H9 (cell line): ENCODE data around the gene MRPL36. TPM values are rescaled to one million over a fixed set of nuclear protein-coding genes. Genes with fewer than 3 reads are reported as not detected.

Experiments
- DNase-seq: peaks from one replicate; pipeline ENCODE4 v3.0.0-alpha.2; 2017
- H2AFZ ChIP-seq: one replicate; pipeline ENCODE4 v1.6.1; 2013; ENCODE audit warnings: mild to moderate bottlenecking, low read length, control low read depth, moderate library complexity
- H2AK5ac ChIP-seq: 2 replicates; pipeline ENCODE4 v1.6.1; 2013; ENCODE audit warnings: low read length, control low read depth, mixed read lengths; ENCODE audit not compliant: insufficient read length
- H2BK120ac ChIP-seq: one replicate; pipeline ENCODE4 v1.6.1; 2013; ENCODE audit warnings: low read depth, mild to moderate bottlenecking, low read length, control low read depth, inconsistent platforms; ENCODE audit not compliant: poor library complexity, severe bottlenecking
- H2BK12ac ChIP-seq: 2 replicates; pipeline ENCODE4 v1.6.1; 2013; ENCODE audit warnings: low read length, control low read depth, mixed read lengths, low read depth; ENCODE audit not compliant: insufficient read length
- H2BK15ac ChIP-seq: 2 replicates; pipeline ENCODE4 v1.6.1; 2013; ENCODE audit warnings: low read depth, low read length, control low read depth
- H2BK20ac ChIP-seq: one replicate; pipeline ENCODE4 v1.6.1; 2013; ENCODE audit warnings: low read depth, mild to moderate bottlenecking, low read length, control low read depth, inconsistent platforms; ENCODE audit not compliant: poor library complexity, severe bottlenecking
- H2BK5ac ChIP-seq: 2 replicates; pipeline ENCODE4 v1.6.1; 2013; ENCODE audit warnings: low read length, control low read depth, mixed read lengths; ENCODE audit not compliant: insufficient read length
- H3K14ac ChIP-seq: 2 replicates; pipeline ENCODE4 v1.6.1; 2013; ENCODE audit warnings: low read length, control low read depth; ENCODE audit not compliant: insufficient read depth
- H3K18ac ChIP-seq: 2 replicates; pipeline ENCODE4 v1.6.1; 2013; ENCODE audit warnings: low read depth, mild to moderate bottlenecking, mixed read lengths, low read length, control low read depth; ENCODE audit not compliant: insufficient read length
- H3K23ac ChIP-seq: 2 replicates; pipeline ENCODE4 v1.6.1; 2013; ENCODE audit warnings: low read length, control low read depth, mixed read lengths, low read depth; ENCODE audit not compliant: insufficient read length
- H3K23me2 ChIP-seq: 2 replicates; pipeline ENCODE4 v1.6.1; 2013; ENCODE audit warnings: low read depth, mild to moderate bottlenecking, mixed read lengths, low read length, control low read depth; ENCODE audit not compliant: insufficient read length, poor library complexity, severe bottlenecking
- H3K27ac ChIP-seq: 2 replicates; pipeline ENCODE4 v1.5.1; 2013; ENCODE audit warnings: low read length, control low read depth, mixed read lengths, low read depth; ENCODE audit not compliant: insufficient read length
- H3K27me3 ChIP-seq: 2 replicates; pipeline ENCODE4 v1.6.1; 2013; ENCODE audit warnings: low read length, control low read depth, inconsistent platforms; ENCODE audit not compliant: insufficient read depth
- H3K4ac ChIP-seq: 2 replicates; pipeline ENCODE4 v1.6.1; 2013; ENCODE audit warnings: low read depth, mild to moderate bottlenecking, control low read depth, inconsistent platforms, low read length, moderate library complexity
- H3K4me1 ChIP-seq: 2 replicates; pipeline ENCODE4 v1.6.1; 2013; ENCODE audit warnings: low read length, control low read depth, inconsistent platforms; ENCODE audit not compliant: insufficient read depth
- H3K4me2 ChIP-seq: 2 replicates; pipeline ENCODE4 v1.6.1; 2013; ENCODE audit warnings: low read length, control low read depth, mixed read lengths; ENCODE audit not compliant: insufficient read length, insufficient read depth
- H3K56ac ChIP-seq: 2 replicates; pipeline ENCODE4 v1.6.1; 2013; ENCODE audit warnings: low read depth, mild to moderate bottlenecking, mixed read lengths, low read length, control low read depth; ENCODE audit not compliant: insufficient read length
- H3K79me1 ChIP-seq: 2 replicates; pipeline ENCODE4 v1.6.1; 2013; ENCODE audit warnings: low read depth, mild to moderate bottlenecking, moderate library complexity, low read length, control low read depth, inconsistent platforms; ENCODE audit not compliant: insufficient read depth, poor library complexity, severe bottlenecking
- H3K79me2 ChIP-seq: 2 replicates; pipeline ENCODE4 v1.6.1; 2013; ENCODE audit warnings: low read length, control low read depth, inconsistent platforms; ENCODE audit not compliant: insufficient read depth
- H3K9ac ChIP-seq: 2 replicates; pipeline ENCODE4 v1.6.1; 2013; ENCODE audit warnings: low read length, control low read depth, mixed read lengths; ENCODE audit not compliant: insufficient read length; ENCODE audit errors: extremely low read depth
- H3K9me3 ChIP-seq: one replicate; pipeline ENCODE4 v1.6.1; 2013; ENCODE audit warnings: low read depth, low read length, inconsistent platforms; ENCODE audit not compliant: control insufficient read depth
- H3T11ph ChIP-seq: one replicate; pipeline ENCODE4 v1.6.1; 2013; ENCODE audit warnings: mild to moderate bottlenecking, low read length, control low read depth, inconsistent platforms
- H4K20me1 ChIP-seq: one replicate; pipeline ENCODE4 v1.6.1; 2013; ENCODE audit not compliant: control insufficient read depth, insufficient read length, insufficient read depth
- H4K5ac ChIP-seq: 2 replicates; pipeline ENCODE4 v1.6.1; 2013; ENCODE audit warnings: low read depth, mild to moderate bottlenecking, mixed read lengths, low read length, control low read depth; ENCODE audit not compliant: insufficient read length
- H4K8ac ChIP-seq: replicated peaks from 2 replicates; pipeline ENCODE4 v1.6.1; 2013; ENCODE audit warnings: low read length, control low read depth, mixed read lengths, low read depth; ENCODE audit not compliant: insufficient read length
- H4K91ac ChIP-seq: 2 replicates; pipeline ENCODE4 v1.6.1; 2013; ENCODE audit warnings: low read depth, mild to moderate bottlenecking, moderate library complexity, mixed read lengths, low read length, control low read depth; ENCODE audit not compliant: insufficient read length
- H3K27ac Mint-ChIP-seq, 3 experiments: 2 replicates in 2 of 3; 3 replicates in 1 of 3; pipeline ENCODE4 v1.8.0; 2020 to 2021; ENCODE audit warnings: mixed read lengths in 3 of 3, mild to moderate bottlenecking in 1 of 3, moderate library complexity in 1 of 3
- H3K27me3 Mint-ChIP-seq: 2 replicates; pipeline ENCODE4 v1.8.0; 2021; ENCODE audit warnings: low read depth, mild to moderate bottlenecking, moderate library complexity, mixed read lengths
- H3K36me3 Mint-ChIP-seq, 3 experiments: 2 replicates in 2 of 3; 3 replicates in 1 of 3; pipeline ENCODE4 v1.8.0; 2020 to 2021; ENCODE audit warnings: low read depth in 3 of 3, mixed read lengths in 3 of 3; ENCODE audit not compliant: insufficient read depth in 1 of 3
- H3K4me1 Mint-ChIP-seq, 2 experiments: 2 replicates each; pipeline ENCODE4 v1.8.0; 2020; ENCODE audit warnings: mixed read lengths in 2 of 2
- H3K4me3 Mint-ChIP-seq, 2 experiments: 2 replicates in 1 of 2; 3 replicates in 1 of 2; pipeline ENCODE4 v1.8.0; 2020 to 2021; ENCODE audit warnings: mild to moderate bottlenecking in 2 of 2, mixed read lengths in 2 of 2, moderate library complexity in 1 of 2
- H3K9me3 Mint-ChIP-seq, 2 experiments: 2 replicates in 1 of 2; 3 replicates in 1 of 2; pipeline ENCODE4 v1.8.0; 2020; ENCODE audit warnings: mild to moderate bottlenecking in 2 of 2, mixed read lengths in 2 of 2, moderate library complexity in 1 of 2
- WGBS: extraction: QIAGEN DNeasy Blood & Tissue Kit; methylation state at CpG from one replicate; pipeline ENCODE4 v1.1.7; 2013; ENCODE audit warnings: missing lambda C conversion rate, low lambda C conversion rate, mixed read lengths; ENCODE audit not compliant: insufficient read length; ENCODE audit errors: extremely low coverage; 5-methylcytosine and 5-hydroxymethylcytosine counted together
- total RNA-seq: library from RNA; stranded (reverse); gene quantifications from 2 replicates; pipeline ENCODE4 v1.2.1, GENCODE V29; 2021
- TF ChIP-seq, protein P1 (sequence below): fragments of 200-600 bp; sonication (generic); conservative IDR thresholded peaks from 3 replicates; pipeline ENCODE4 v1.8.0; 2021; ENCODE audit warnings: antibody characterized with exemption, mild to moderate bottlenecking

The MRPL36 gene
- total RNA-seq, 1 experiment from 2014 or later = 67.3 TPM

DNA sequence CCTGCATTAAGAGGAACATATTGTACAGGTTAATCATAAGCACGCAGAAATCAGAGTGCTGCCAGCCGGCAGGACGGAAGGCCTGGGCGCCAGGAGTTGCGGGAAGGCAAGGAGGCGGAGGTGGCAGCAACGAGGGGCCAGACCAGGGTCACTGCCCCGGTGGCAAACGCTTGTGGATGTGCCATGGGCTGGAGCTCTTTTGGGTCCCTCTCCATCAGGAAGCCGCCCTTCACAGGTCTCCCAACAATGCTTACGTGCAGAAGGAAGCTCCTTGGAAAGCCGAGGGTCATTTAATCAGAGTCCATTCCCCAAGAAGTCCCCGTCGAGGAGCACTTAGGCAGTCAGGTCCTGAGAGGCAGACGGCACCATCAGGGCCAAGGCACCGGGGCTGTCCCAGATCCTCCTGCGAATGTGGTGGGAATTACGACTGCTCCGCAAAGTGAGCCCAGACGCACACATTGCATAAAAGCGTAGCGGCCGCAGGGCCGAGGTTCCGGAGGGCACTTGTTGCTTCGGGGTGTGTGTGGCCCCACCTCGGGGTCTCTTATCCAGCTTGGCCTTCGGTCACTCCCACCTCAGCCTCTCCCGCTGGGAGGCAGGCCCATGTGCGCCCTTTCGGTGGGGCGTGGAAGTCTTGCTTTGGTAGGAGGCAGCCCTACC is 20.5 kb downstream of the MRPL36 start:
- H3K9me3 ChIP-seq = no peaks in the 10 kb centered on the region
- H4K20me1 ChIP-seq = no peaks in the 10 kb centered on the region
- no peak overlapping the region for H2BK120ac ChIP-seq
- no peak overlapping the region for H3K27ac ChIP-seq
- no peak overlapping the region for H2BK20ac ChIP-seq
- H3K9ac ChIP-seq = no peak overlapping the region
- Mint-ChIP-seq H3K36me3 (no peaks in the 10 kb centered on the region; a peak in 1 of 7 replicates), H3K4me3 (no peak overlapping the region), H3K4me1 (no peaks in the 10 kb centered on the region), H3K9me3 (peaks cover 9 to 11% of the 10 kb centered on the region in 2 experiments; a peak in 4 of 5 replicates), H3K27me3 (peaks cover 2% of the 10 kb centered on the region; the same call in 1 of the 2 replicates), H3K27ac (peak overlapping the region in 1 of 3 experiments; percentile 20; a peak in 1 of 7 replicates)
- H4K5ac ChIP-seq = no peak overlapping the region
- no peak overlapping the region for H3K56ac ChIP-seq
- DNase-seq = no peak
- H3K23me2 ChIP-seq = no peaks in the 10 kb centered on the region
- H3K79me1 ChIP-seq = no peaks in the 10 kb centered on the region
- H3K79me2 ChIP-seq = no peaks in the 10 kb centered on the region
- TF ChIP-seq, protein P1, sequence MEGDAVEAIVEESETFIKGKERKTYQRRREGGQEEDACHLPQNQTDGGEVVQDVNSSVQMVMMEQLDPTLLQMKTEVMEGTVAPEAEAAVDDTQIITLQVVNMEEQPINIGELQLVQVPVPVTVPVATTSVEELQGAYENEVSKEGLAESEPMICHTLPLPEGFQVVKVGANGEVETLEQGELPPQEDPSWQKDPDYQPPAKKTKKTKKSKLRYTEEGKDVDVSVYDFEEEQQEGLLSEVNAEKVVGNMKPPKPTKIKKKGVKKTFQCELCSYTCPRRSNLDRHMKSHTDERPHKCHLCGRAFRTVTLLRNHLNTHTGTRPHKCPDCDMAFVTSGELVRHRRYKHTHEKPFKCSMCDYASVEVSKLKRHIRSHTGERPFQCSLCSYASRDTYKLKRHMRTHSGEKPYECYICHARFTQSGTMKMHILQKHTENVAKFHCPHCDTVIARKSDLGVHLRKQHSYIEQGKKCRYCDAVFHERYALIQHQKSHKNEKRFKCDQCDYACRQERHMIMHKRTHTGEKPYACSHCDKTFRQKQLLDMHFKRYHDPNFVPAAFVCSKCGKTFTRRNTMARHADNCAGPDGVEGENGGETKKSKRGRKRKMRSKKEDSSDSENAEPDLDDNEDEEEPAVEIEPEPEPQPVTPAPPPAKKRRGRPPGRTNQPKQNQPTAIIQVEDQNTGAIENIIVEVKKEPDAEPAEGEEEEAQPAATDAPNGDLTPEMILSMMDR = no peak
- WGBS = no CpG with 5 or more reads among the region's 32 CpGs
- H2AK5ac ChIP-seq = no peak overlapping the region
- no peak overlapping the region for H4K8ac ChIP-seq
- no peak overlapping the region for H3K18ac ChIP-seq
- H2BK12ac ChIP-seq = no peak overlapping the region
- H2BK5ac ChIP-seq = no peak overlapping the region
- H3T11ph ChIP-seq = no peak overlapping the region
- no peak overlapping the region for H3K14ac ChIP-seq
- H3K4me1 ChIP-seq = no peaks in the 10 kb centered on the region
- no peak overlapping the region for H3K23ac ChIP-seq
- no peak overlapping the region for H3K4ac ChIP-seq
- no peak overlapping the region for H4K91ac ChIP-seq
- no peak overlapping the region for H3K4me2 ChIP-seq
- H2BK15ac ChIP-seq = no peak overlapping the region
- no peaks in the 10 kb centered on the region for H3K27me3 ChIP-seq
- no peak overlapping the region for H2AFZ ChIP-seq
